Smooth muscle cell (in vitro differentiated cells): ENCODE data around the gene TFE3. TPM values are rescaled to one million over a fixed set of nuclear protein-coding genes. Genes with fewer than 3 reads are reported as not detected.

Experiments
- DNase-seq: peaks from one replicate; lab custom pipeline; 2025; ENCODE audit not compliant: unreplicated experiment; lab: John Stamatoyannopoulos, UW
- H2AFZ ChIP-seq: fragments of 200-600 bp; sonication (generic); 2 replicates; pipeline ENCODE4 v1.6.0; 2016; ENCODE audit warnings: antibody characterized with exemption, low read depth, mild to moderate bottlenecking
- H3F3A ChIP-seq: fragments of 200-600 bp; sonication (generic); 2 replicates; pipeline ENCODE4 v1.6.0; 2017; ENCODE audit warnings: antibody characterized with exemption, low read depth
- H3K27ac ChIP-seq: fragments of 200-600 bp; sonication (generic); 2 replicates; pipeline ENCODE4 v1.5.1; 2016; ENCODE audit warnings: low read depth, mild to moderate bottlenecking
- H3K27me3 ChIP-seq: fragments of 200-600 bp; sonication (generic); 2 replicates; pipeline ENCODE4 v1.6.1; 2016; ENCODE audit warnings: low read depth, mild to moderate bottlenecking
- H3K36me3 ChIP-seq: fragments of 200-600 bp; sonication (generic); 2 replicates; pipeline ENCODE4 v1.5.1; 2016; ENCODE audit warnings: low read depth
- H3K4me1 ChIP-seq: fragments of 200-600 bp; sonication (generic); 2 replicates; pipeline ENCODE4 v1.5.1; 2016; ENCODE audit warnings: low read depth
- H3K4me2 ChIP-seq: fragments of 200-600 bp; sonication (generic); 2 replicates; pipeline ENCODE4 v1.6.0; 2016; ENCODE audit warnings: mild to moderate bottlenecking
- H3K4me3 ChIP-seq: fragments of 200-600 bp; sonication (generic); 2 replicates; pipeline ENCODE4 v1.5.1; 2016; ENCODE audit warnings: mild to moderate bottlenecking
- H3K79me2 ChIP-seq: fragments of 200-600 bp; sonication (generic); 2 replicates; pipeline ENCODE4 v1.6.0; 2016; ENCODE audit warnings: low read depth, mild to moderate bottlenecking
- H3K9ac ChIP-seq: fragments of 200-600 bp; sonication (generic); 2 replicates; pipeline ENCODE4 v1.6.0; 2016; ENCODE audit warnings: low read depth
- H3K9me3 ChIP-seq: fragments of 200-600 bp; sonication (generic); replicated peaks from 2 replicates; pipeline ENCODE4 v1.5.1; 2016; ENCODE audit warnings: low read depth
- H4K20me1 ChIP-seq: fragments of 200-600 bp; sonication (generic); 2 replicates; pipeline ENCODE4 v1.6.0; 2016; ENCODE audit warnings: low read depth
- WGBS: methylation state at CpG from one replicate; pipeline ENCODE4 v1.1.7; 2016; ENCODE audit warnings: low lambda C conversion rate; 5-methylcytosine and 5-hydroxymethylcytosine counted together
- polyA plus RNA-seq: library from polyadenylated mRNA; unstranded; fragments of >200 nt; fragmentation: Nextera tagmentation; extraction: Ambion mirVana; gene quantifications from 2 replicates; pipeline ENCODE4 v1.2.1, GENCODE V29; 2016
- total RNA-seq: library from RNA; depleted of rRNA; stranded (reverse); fragments of >200 nt; gene quantifications from 2 replicates; pipeline ENCODE4 v1.2.3, GENCODE V29; 2014
- TF ChIP-seq, protein P1 (sequence below): fragments of 200-600 bp; sonication (generic); IDR thresholded peaks from 2 replicates; pipeline ENCODE4 v1.5.1; 2017; ENCODE audit warnings: borderline replicate concordance, mild to moderate bottlenecking, antibody characterized with exemption; ENCODE audit not compliant: insufficient read depth, poor library complexity, severe bottlenecking

The TFE3 gene
- total and polyA plus RNA-seq, 2 experiments from 2014 or later, result 23.6 to 35.2 TPM

DNA sequence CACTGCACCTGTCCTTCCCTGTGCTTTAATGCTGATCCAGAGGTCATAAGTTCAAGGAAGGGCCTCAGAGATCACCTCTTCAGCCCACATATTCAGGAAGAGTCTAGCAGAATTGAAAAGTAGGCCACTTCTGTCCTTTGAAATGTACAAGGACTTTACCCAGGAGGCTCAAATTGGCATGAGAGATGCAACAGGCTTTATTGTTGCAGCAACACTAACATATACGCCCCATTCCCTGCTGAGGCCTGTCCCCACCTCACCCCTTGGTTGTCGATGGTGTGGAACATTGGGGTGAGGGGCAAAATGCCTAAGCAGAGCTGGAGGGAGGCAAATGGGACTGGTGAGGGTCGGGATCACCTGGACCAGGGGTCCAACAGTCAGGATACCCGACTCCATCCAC, 27.8 kb upstream of the TFE3 start:
- Histone ChIP-seq H3K4me1 (no peaks in the 10 kb centered on the region), H2AFZ (no peak overlapping the region), H3K27me3 (no peaks in the 10 kb centered on the region), H3K9ac (no peak overlapping the region), H4K20me1 (no peaks in the 10 kb centered on the region), H3K4me3 (no peak overlapping the region), H3K79me2 (peaks cover 7% of the 10 kb centered on the region), H3F3A (no peaks in the 10 kb centered on the region), H3K9me3 (no peaks in the 10 kb centered on the region), H3K27ac (no peak overlapping the region), H3K4me2 (no peak overlapping the region), H3K36me3 (no peaks in the 10 kb centered on the region)
- DNase-seq, result no peak
- TF ChIP-seq, protein P1, sequence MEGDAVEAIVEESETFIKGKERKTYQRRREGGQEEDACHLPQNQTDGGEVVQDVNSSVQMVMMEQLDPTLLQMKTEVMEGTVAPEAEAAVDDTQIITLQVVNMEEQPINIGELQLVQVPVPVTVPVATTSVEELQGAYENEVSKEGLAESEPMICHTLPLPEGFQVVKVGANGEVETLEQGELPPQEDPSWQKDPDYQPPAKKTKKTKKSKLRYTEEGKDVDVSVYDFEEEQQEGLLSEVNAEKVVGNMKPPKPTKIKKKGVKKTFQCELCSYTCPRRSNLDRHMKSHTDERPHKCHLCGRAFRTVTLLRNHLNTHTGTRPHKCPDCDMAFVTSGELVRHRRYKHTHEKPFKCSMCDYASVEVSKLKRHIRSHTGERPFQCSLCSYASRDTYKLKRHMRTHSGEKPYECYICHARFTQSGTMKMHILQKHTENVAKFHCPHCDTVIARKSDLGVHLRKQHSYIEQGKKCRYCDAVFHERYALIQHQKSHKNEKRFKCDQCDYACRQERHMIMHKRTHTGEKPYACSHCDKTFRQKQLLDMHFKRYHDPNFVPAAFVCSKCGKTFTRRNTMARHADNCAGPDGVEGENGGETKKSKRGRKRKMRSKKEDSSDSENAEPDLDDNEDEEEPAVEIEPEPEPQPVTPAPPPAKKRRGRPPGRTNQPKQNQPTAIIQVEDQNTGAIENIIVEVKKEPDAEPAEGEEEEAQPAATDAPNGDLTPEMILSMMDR, result no peak
- WGBS, result 90% methylated on average over 4 of the region's 4 CpGs

DNA sequence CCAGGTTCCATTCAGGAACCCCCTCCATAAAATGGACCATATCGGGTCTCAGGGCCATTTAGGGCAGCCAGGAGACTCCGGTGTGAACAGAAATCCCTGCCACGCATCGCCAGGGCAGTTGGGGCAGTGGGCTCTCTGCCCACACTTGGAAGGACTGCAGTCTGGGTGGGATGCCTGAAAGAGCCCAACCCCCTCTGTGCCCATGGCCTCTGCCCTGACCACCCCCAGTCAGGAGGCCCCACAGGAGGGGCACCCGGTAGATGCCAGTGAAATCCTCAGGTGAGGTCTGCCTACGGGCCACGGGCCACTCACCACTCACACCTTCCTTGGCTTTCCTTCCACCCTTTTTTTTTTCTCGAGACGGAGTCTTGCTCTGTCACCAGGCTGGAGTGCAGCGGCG, 25.9 kb upstream of the TFE3 start:
- TF ChIP-seq, protein P1, result no peak
- Histone ChIP-seq H3K4me3 (no peak overlapping the region), H3K4me2 (no peak overlapping the region), H3K79me2 (peaks cover 7% of the 10 kb centered on the region), H2AFZ (no peak overlapping the region), H3K27me3 (no peaks in the 10 kb centered on the region), H3K36me3 (no peaks in the 10 kb centered on the region), H3K27ac (no peak overlapping the region), H3K9ac (no peak overlapping the region), H3K4me1 (no peaks in the 10 kb centered on the region), H3F3A (no peaks in the 10 kb centered on the region), H3K9me3 (no peaks in the 10 kb centered on the region), H4K20me1 (no peaks in the 10 kb centered on the region)
- WGBS, result 96% methylated on average over 11 of the region's 11 CpGs
- DNase-seq, result no peak

DNA sequence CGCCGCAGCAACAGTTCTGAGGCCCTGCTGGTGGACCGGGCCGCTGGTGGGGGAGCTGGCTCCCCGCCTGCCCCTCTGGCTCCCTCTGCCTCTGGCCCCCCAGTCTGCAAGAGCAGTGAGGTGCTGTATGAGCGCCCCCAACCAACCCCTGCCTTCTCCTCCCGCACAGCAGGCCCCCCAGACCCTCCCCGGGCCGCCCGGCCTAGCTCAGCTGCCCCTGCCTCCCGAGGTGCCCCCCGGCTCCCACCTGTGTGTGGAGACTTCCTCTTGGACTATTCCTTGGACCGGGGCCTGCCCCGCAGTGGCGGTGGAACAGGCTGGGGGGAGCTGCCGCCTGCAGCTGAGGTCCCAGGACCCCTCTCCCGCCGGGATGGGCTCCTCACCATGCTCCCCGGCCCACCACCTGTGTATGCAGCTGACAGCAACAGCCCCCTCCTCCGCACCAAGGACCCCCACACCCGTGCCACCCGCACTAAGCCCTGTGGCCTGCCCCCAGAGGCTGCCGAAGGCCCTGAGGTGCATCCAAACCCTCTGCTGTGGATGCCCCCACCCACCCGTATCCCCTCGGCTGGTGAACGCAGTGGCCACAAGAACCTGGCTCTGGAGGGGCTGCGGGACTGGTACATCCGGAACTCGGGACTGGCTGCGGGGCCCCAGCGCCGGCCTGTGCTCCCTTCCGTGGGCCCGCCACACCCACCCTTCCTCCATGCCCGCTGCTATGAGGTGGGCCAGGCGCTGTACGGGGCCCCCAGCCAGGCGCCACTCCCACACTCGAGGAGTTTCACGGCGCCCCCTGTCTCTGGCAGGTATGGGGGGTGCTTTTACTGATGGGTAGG, 24.3 kb upstream of the TFE3 start:
- no peak overlapping the region for H3K9ac ChIP-seq
- H3K27me3 ChIP-seq, result no peaks in the 10 kb centered on the region
- H4K20me1 ChIP-seq, result no peaks in the 10 kb centered on the region
- no peak for DNase-seq
- no peaks in the 10 kb centered on the region for H3K9me3 ChIP-seq
- TF ChIP-seq, protein P1, result no peak
- H3K79me2 ChIP-seq, result no peaks in the 10 kb centered on the region
- H3K4me1 ChIP-seq, result no peaks in the 10 kb centered on the region
- no peaks in the 10 kb centered on the region for H3F3A ChIP-seq
- H3K36me3 ChIP-seq, result no peaks in the 10 kb centered on the region
- H2AFZ ChIP-seq, result no peak overlapping the region
- H3K27ac ChIP-seq, result no peak overlapping the region
- no peak overlapping the region for H3K4me3 ChIP-seq
- H3K4me2 ChIP-seq, result no peak overlapping the region
- WGBS, result 95% methylated on average over 20 of the region's 41 CpGs

DNA sequence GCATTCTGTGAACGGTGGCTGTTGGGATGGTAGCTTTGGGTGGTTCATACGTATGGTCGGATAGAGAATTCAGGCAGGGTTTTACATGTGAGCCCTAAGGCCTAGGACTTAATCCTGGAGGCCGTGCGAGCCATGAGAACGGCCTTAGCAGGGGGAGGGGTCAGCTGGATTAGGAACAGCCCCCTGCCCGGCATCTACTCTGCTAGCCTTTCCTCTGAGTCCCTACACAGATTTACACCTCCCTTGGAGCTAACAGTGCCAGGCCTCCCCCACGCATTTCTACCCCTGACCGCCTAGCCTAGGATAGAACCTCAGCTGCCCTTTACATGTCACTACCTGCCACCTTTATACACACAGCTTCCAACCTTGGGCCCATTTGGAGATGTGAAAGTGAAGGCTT, 23.5 kb upstream of the TFE3 start:
- no peak overlapping the region for H3K9ac ChIP-seq
- 76% methylated on average over 9 of the region's 9 CpGs for WGBS
- TF ChIP-seq, protein P1, result no peak

More for the DNA sequence above, 23.5 kb upstream of the TFE3 start:
- Histone ChIP-seq H3K4me1 (no peaks in the 10 kb centered on the region), H3K27me3 (no peaks in the 10 kb centered on the region), H3K4me2 (no peak overlapping the region), H3F3A (no peaks in the 10 kb centered on the region), H2AFZ (no peak overlapping the region), H3K9me3 (no peaks in the 10 kb centered on the region), H3K27ac (no peak overlapping the region), H3K79me2 (no peaks in the 10 kb centered on the region), H3K4me3 (no peak overlapping the region), H3K36me3 (no peaks in the 10 kb centered on the region), H4K20me1 (no peaks in the 10 kb centered on the region)
- no peak for DNase-seq
